Upper lobe of left lung (tissue), 6 donors: ENCODE data around the gene GATA5. TPM values are rescaled to one million over a fixed set of nuclear protein-coding genes. Genes with fewer than 3 reads are reported as not detected.

ENCODE experiments used
- ATAC-seq, 2 donors: fragments of 200-7000 bp; cut with Tn5 transposase; one replicate each; pipeline ENCODE4 v1.9.1; 2022; ENCODE audit warnings: mild to moderate bottlenecking in 2 of 2, moderate library complexity in 2 of 2; ENCODE audit not compliant: low FRiP score in 2 of 2
- DNase-seq, 2 donors: peaks; one replicate each; pipeline ENCODE4 v3.0.0-alpha.2; 2019 to 2020
- H3K27ac ChIP-seq, 4 donors: fragments of 200-600 bp; sonication (generic); one replicate each; pipeline ENCODE4 v1.5.1; 2016 to 2019
- H3K27me3 ChIP-seq, 4 donors: fragments of 200-600 bp; sonication (generic); one replicate each; pipeline ENCODE4 v1.5.1; 2017 to 2019
- H3K36me3 ChIP-seq, 4 donors: fragments of 200-600 bp; sonication (generic); one replicate each; pipeline ENCODE4 v1.5.1; 2016 to 2019
- H3K4me1 ChIP-seq, 4 donors: fragments of 200-600 bp; sonication (generic); one replicate each; pipeline ENCODE4 v1.5.1; 2018 to 2019
- H3K4me3 ChIP-seq, 4 donors: fragments of 200-600 bp; sonication (generic); one replicate each; pipeline ENCODE4 v1.5.1; 2017 to 2019; ENCODE audit warnings: mild to moderate bottlenecking in 2 of 4, moderate library complexity in 1 of 4
- H3K9me3 ChIP-seq, 4 donors: fragments of 200-600 bp; sonication (generic); one replicate each; pipeline ENCODE4 v1.5.1; 2018 to 2019
- EP300 ChIP-seq, 4 donors: sonication (generic); formaldehyde crosslinking; IDR thresholded peaks; one replicate each; pipeline ENCODE4 v1.5.1; 2017; ENCODE audit warnings: antibody characterized with exemption in 4 of 4, control low read depth in 2 of 4
- POLR2A ChIP-seq, 4 donors: fragments of 450-650 bp; IDR thresholded peaks; one replicate each; pipeline ENCODE4 v1.5.1; 2016 to 2017; ENCODE audit warnings: antibody characterized with exemption in 4 of 4, mild to moderate bottlenecking in 2 of 4
- POLR2AphosphoS5 ChIP-seq, 2 donors: sonication (generic); formaldehyde crosslinking; IDR thresholded peaks; one replicate each; pipeline ENCODE4 v1.5.1; 2017; ENCODE audit warnings: antibody characterized with exemption in 2 of 2
- WGBS, 2 donors: methylation state at CpG; one replicate each; pipeline ENCODE4 v1.1.5; 2017 to 2018; 5-methylcytosine and 5-hydroxymethylcytosine counted together
- total RNA-seq, 6 donors: library from RNA; depleted of rRNA in 4 of 6; stranded (reverse); fragments of >200 nt in 4 of 6; gene quantifications; one replicate each; pipeline versions ENCODE4 v1.1.0 to v1.2.1, GENCODE V29; 2016 to 2021
- TF ChIP-seq, protein P1 (sequence below), 6 experiments: fragments of 450-650 bp in 4 of 6; fragments of 200-600 bp in 2 of 6; sonication (generic) in 2 of 6; IDR thresholded peaks; one replicate each; pipeline ENCODE4 v1.5.1; 2016 to 2019; ENCODE audit warnings: antibody characterized with exemption in 6 of 6
- donor health status: DM: no; HTN: no; CAD: no; lungs with moderate emphysema.
- donor health status: DM: no; HTN: yes; CAD: no; lungs with severe emphysema.

Gene GATA5
- total RNA-seq, 6 donors from 2014 or later = 0.98 to 10.5 (median 2.2) TPM

DNA sequence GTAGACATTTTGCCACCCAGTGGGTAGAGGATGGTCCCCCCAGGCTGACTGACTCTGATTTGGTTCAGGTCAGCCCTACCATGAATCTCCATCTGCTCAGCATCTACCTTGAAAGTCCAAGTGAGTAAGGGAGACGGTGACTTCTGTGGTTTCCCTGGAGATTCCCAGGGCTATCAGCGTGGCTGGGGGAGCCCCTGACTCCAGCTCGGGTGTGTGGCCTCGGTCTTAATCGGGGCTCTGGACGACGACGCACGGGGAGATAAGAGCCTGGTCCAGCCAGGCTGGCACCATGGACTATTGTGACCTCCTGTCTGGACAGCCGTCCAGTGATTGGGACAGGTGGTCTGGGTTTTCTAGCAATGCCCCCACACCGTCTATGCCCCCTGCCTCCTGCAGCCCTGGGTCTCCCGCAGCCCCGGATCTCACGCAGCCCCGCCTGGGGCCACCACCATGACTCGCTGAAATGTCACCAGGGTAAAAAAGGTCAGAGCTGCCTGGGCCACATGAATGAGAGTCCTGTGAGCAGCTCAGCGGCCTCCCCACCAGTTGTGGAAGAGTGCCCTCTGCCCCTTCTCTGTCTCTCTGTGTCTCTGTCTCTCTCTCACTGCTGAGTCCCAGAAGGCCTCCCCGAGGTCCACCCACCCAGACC is 47.1 kb upstream of the GATA5 start:
- no peak for TF ChIP-seq EP300 (IDR thresholded peaks at IDR 0.05)
- H3K4me1 ChIP-seq = no peaks in the 10 kb centered on the region
- no peak overlapping the region for H3K4me3 ChIP-seq
- ATAC-seq (no peak), DNase-seq (peak in 1 of 2 donors; percentile 37)
- 66 to 68% methylated on average over 7 to 12 of the region's 18 CpGs for WGBS, 2 donors
- no peaks in the 10 kb centered on the region for H3K36me3 ChIP-seq
- H3K27me3 ChIP-seq = peaks cover 0 to 4% (median 0%) of the 10 kb centered on the region in 4 donors
- no peaks in the 10 kb centered on the region for H3K9me3 ChIP-seq
- no peak overlapping the region for H3K27ac ChIP-seq

DNA sequence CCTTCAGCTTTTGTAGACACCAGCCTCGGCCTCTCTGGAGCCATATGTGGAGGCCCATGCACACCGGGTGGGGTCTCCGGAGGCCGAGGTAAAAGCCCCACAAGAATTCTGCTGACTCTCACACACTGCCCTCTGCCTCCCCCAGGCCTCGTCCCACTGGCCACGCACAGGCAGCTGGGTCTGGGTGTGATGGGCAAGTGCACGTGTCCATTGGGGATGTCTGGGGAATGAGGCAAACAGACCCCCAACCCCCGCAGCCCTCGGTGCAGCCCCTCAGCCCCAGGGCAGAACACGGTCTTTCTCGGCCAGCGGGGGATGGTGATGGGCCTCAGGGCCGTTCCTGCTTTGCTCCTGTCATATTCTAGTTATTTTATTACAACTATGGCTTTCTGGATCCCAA is 44.0 kb upstream of the GATA5 start:
- TF ChIP-seq, protein P1, sequence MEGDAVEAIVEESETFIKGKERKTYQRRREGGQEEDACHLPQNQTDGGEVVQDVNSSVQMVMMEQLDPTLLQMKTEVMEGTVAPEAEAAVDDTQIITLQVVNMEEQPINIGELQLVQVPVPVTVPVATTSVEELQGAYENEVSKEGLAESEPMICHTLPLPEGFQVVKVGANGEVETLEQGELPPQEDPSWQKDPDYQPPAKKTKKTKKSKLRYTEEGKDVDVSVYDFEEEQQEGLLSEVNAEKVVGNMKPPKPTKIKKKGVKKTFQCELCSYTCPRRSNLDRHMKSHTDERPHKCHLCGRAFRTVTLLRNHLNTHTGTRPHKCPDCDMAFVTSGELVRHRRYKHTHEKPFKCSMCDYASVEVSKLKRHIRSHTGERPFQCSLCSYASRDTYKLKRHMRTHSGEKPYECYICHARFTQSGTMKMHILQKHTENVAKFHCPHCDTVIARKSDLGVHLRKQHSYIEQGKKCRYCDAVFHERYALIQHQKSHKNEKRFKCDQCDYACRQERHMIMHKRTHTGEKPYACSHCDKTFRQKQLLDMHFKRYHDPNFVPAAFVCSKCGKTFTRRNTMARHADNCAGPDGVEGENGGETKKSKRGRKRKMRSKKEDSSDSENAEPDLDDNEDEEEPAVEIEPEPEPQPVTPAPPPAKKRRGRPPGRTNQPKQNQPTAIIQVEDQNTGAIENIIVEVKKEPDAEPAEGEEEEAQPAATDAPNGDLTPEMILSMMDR (IDR thresholded peaks at IDR 0.05) = no peak
- no peak for TF ChIP-seq POLR2A (IDR thresholded peaks at IDR 0.05)
- Histone ChIP-seq H3K36me3 (no peaks in the 10 kb centered on the region), H3K9me3 (no peaks in the 10 kb centered on the region), H3K4me3 (no peak overlapping the region), H3K27me3 (no peaks in the 10 kb centered on the region), H3K27ac (no peak overlapping the region), H3K4me1 (no peaks in the 10 kb centered on the region)
- WGBS, 2 donors = 83 to 87% methylated on average over 3 to 13 of the region's 13 CpGs
- DNase-seq (peak in 1 of 2 donors; percentile 60), ATAC-seq (no peak)

DNA sequence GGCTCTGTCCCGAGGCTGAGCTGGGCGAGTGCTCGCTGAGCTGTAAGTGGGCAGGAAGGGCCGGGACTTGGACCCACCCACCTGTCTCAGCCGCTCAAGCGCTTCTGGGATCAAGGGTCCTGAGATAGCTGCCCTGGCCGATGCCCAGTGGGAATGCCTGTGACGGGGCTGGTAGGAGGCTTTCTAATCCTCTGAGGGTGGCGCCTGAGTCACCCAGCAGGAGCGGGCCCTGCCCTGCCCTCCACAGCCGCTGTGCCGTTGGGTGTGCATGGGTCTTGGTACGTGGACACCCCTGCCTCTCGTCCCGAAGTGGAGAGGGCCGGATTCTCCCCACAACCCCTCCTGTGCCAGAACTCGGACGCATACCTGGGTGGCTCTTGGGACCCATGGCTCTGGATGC is 43.1 kb upstream of the GATA5 start:
- H3K4me1 ChIP-seq = no peaks in the 10 kb centered on the region
- no peaks in the 10 kb centered on the region for H3K36me3 ChIP-seq
- no peak overlapping the region for H3K27ac ChIP-seq
- no peak for TF ChIP-seq POLR2AphosphoS5 (IDR thresholded peaks at IDR 0.05)
- no peak for TF ChIP-seq POLR2A (IDR thresholded peaks at IDR 0.05)
- TF ChIP-seq EP300 (IDR thresholded peaks at IDR 0.05) = no peak
- peak in 1 of 2 donors; percentile 58 for DNase-seq
- 78% methylated on average over 12 of the region's 18 CpGs; no CpG with 5 or more reads in 1 of the 2 donors for WGBS, 2 donors
- no peaks in the 10 kb centered on the region for H3K27me3 ChIP-seq
- ATAC-seq = no peak
- no peaks in the 10 kb centered on the region for H3K9me3 ChIP-seq
- H3K4me3 ChIP-seq = no peak overlapping the region

DNA sequence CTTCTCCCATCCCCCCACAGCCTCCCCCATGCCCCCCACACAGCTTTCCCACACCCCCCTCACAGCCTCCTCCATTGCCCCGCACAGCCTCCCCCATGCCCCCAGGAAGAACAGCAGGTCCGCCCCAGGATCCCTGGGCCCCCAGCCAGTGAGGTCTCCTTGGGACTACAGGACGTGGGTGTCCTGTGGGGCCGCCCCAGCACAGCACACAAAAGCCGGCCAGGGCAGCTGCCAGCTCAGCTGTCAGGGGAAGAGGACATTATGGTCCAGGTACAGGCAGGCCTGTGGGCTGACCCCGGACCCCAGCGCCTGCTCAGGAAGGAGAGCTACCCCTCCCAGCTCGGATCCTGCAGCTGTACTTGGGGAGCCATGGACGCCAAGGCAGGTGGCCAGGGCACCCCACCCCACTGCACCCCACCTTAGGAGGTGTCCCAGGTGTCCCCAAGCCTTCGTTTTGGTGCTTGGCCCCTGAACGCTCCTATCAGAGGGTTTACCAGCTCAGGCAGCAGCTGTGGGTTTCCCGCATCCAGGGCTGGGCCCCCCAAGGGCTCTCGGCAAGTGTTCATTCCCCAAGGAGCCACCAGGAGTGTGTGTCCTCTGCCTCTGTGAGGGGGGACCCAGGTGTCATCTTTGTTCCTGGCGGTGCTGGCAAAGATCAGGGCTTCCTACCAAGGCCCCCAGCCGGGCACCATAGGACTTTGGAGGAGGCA is 42.3 kb upstream of the GATA5 start:
- Histone ChIP-seq H3K4me1 (no peaks in the 10 kb centered on the region), H3K9me3 (no peaks in the 10 kb centered on the region), H3K4me3 (no peak overlapping the region), H3K27ac (no peak overlapping the region), H3K36me3 (no peaks in the 10 kb centered on the region), H3K27me3 (peaks cover 0 to 4% (median 0%) of the 10 kb centered on the region in 4 donors)
- DNase-seq = peak in 1 of 2 donors; percentile 49
- 84 to 97% methylated on average over 5 to 9 of the region's 15 CpGs for WGBS, 2 donors
- no peak for ATAC-seq
- TF ChIP-seq, protein P1 (IDR thresholded peaks at IDR 0.05) = no peak
- TF ChIP-seq POLR2AphosphoS5 (IDR thresholded peaks at IDR 0.05) (no peak), EP300 (IDR thresholded peaks at IDR 0.05) (no peak), POLR2A (IDR thresholded peaks at IDR 0.05) (no peak)

DNA sequence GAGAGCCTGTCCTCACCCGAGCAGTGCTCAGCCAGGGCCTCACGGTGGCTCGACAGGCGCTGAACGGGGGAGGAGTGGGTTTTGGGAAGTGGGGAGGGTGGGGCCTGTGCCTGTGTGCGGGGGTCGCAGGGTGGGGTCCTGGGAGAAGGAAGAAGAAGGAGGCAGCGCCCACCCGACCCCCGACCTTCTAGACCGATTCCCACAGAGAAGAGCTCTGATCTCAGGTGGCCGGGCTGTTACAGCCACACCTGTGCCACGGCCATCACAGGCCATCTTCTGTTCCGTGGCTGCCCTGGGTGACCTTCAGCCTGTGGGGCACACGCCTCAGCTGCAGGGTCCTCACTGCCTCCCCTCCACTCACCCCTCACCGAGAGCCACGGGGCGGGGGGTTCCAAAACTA is 41.4 kb upstream of the GATA5 start:
- ATAC-seq (no peak), DNase-seq (peak in 1 of 2 donors; percentile 50)
- peaks cover 0 to 10% (median 1%) of the 10 kb centered on the region in 4 donors for H3K27me3 ChIP-seq
- 72 to 75% methylated on average over 15 to 18 of the region's 18 CpGs for WGBS, 2 donors
- no peaks in the 10 kb centered on the region for H3K36me3 ChIP-seq
- H3K9me3 ChIP-seq = no peaks in the 10 kb centered on the region
- no peaks in the 10 kb centered on the region for H3K4me1 ChIP-seq
- no peak overlapping the region for H3K4me3 ChIP-seq
- TF ChIP-seq POLR2A (IDR thresholded peaks at IDR 0.05) (no peak), POLR2AphosphoS5 (IDR thresholded peaks at IDR 0.05) (no peak), EP300 (IDR thresholded peaks at IDR 0.05) (no peak)
- TF ChIP-seq, protein P1 (IDR thresholded peaks at IDR 0.05) = no peak
- no peak overlapping the region for H3K27ac ChIP-seq
